Neural progenitor cell (in vitro differentiated cells): ENCODE data around the gene PHLPP1. TPM values are rescaled to one million over a fixed set of nuclear protein-coding genes. Genes with fewer than 3 reads are reported as not detected.
A peak's percentile ranks its signal among the peaks of the same experiment; 100 is the strongest.

Experiments
- DNase-seq: peaks from one replicate; pipeline ENCODE4 v3.0.0-alpha.2; 2016; ENCODE audit warnings: low spot score
- H2AFZ ChIP-seq: fragments of 200-600 bp; sonication (generic); replicated peaks from 2 replicates; pipeline ENCODE4 v1.6.1; 2016; ENCODE audit warnings: antibody characterized with exemption
- H3F3A ChIP-seq: fragments of 200-600 bp; sonication (generic); 2 replicates; pipeline ENCODE4 v1.6.1; 2016; ENCODE audit warnings: antibody characterized with exemption, low read depth
- H3K27ac ChIP-seq: fragments of 200-600 bp; sonication (generic); 2 replicates; pipeline ENCODE4 v1.5.1; 2016; ENCODE audit warnings: mild to moderate bottlenecking
- H3K27me3 ChIP-seq: fragments of 200-600 bp; sonication (generic); 2 replicates; pipeline ENCODE4 v1.6.1; 2016; ENCODE audit warnings: mild to moderate bottlenecking, moderate library complexity
- H3K36me3 ChIP-seq: fragments of 200-600 bp; sonication (generic); 2 replicates; pipeline ENCODE4 v1.5.1; 2016
- H3K4me1 ChIP-seq: fragments of 200-600 bp; sonication (generic); 2 replicates; pipeline ENCODE4 v1.6.1; 2016; ENCODE audit warnings: mixed run types
- H3K4me2 ChIP-seq: fragments of 200-600 bp; sonication (generic); 2 replicates; pipeline ENCODE4 v1.6.1; 2016
- H3K4me3 ChIP-seq: fragments of 200-600 bp; sonication (generic); 2 replicates; pipeline ENCODE4 v1.5.1; 2016
- H3K79me2 ChIP-seq: fragments of 200-600 bp; sonication (generic); 2 replicates; pipeline ENCODE4 v1.6.1; 2016; ENCODE audit warnings: low read depth
- H3K9ac ChIP-seq: fragments of 200-600 bp; sonication (generic); 2 replicates; pipeline ENCODE4 v1.6.1; 2016
- H3K9me3 ChIP-seq: fragments of 200-600 bp; sonication (generic); 2 replicates; pipeline ENCODE4 v1.5.1; 2016; ENCODE audit warnings: low read depth
- H4K20me1 ChIP-seq: fragments of 200-600 bp; sonication (generic); 2 replicates; pipeline ENCODE4 v1.6.1; 2016; ENCODE audit warnings: low read depth
- H3K27ac Mint-ChIP-seq: 3 replicates; pipeline ENCODE4 v1.8.0; 2021; ENCODE audit warnings: mixed read lengths
- H3K27me3 Mint-ChIP-seq: 2 replicates; pipeline ENCODE4 v1.8.0; 2022; ENCODE audit warnings: low read depth, mild to moderate bottlenecking, inconsistent platforms, moderate library complexity, mixed read lengths; ENCODE audit not compliant: insufficient read depth
- H3K36me3 Mint-ChIP-seq: 3 replicates; pipeline ENCODE4 v1.8.0; 2021; ENCODE audit warnings: mixed read lengths
- H3K4me1 Mint-ChIP-seq: 3 replicates; pipeline ENCODE4 v1.8.0; 2021; ENCODE audit warnings: mixed read lengths
- H3K4me3 Mint-ChIP-seq: 3 replicates; pipeline ENCODE4 v1.8.0; 2021; ENCODE audit warnings: mild to moderate bottlenecking, moderate library complexity, mixed read lengths
- H3K9me3 Mint-ChIP-seq: 3 replicates; pipeline ENCODE4 v1.8.0; 2020; ENCODE audit warnings: mixed read lengths
- EZH2 ChIP-seq: fragments of 200-600 bp; sonication (generic); IDR thresholded peaks from 2 replicates; pipeline ENCODE4 v1.6.1; 2017; ENCODE audit warnings: antibody characterized with exemption, mild to moderate bottlenecking, moderate library complexity
- EZH2phosphoT487 ChIP-seq: fragments of 200-600 bp; sonication (generic); IDR thresholded peaks from 2 replicates; pipeline ENCODE4 v1.6.1; 2017; ENCODE audit warnings: antibody characterized with exemption
- total RNA-seq: library from RNA; depleted of rRNA; stranded (reverse); fragments of >200 nt; gene quantifications from 2 replicates; pipeline ENCODE4 v1.2.3, GENCODE V29; 2015; ENCODE audit warnings: low replicate concordance
- TF ChIP-seq, protein P1 (sequence below): fragments of 200-600 bp; sonication (generic); IDR thresholded peaks from 2 replicates; pipeline ENCODE4 v1.5.1; 2017; ENCODE audit warnings: antibody characterized with exemption, mild to moderate bottlenecking

PHLPP1 gene
- total RNA-seq, 1 donor from 2014 or later = 20.8 TPM

DNA sequence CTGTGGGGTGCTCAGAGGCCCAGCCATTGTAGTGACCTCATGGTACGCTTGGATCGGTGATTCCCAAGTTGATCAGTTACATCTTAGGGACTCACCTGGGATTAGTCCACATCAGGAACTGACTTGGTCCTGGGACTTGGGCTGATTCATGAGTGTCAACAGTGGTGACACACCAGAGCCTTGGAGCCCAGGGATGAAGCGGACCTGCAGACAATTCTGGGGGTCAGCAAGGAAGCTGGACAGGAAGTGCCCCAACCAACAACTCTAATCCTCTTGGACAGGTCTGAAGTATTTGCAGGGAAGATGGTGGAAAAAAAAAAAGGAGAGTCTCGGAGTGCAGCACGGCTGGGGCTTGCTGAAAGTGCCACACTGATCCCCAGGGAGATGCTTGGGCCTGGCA, 288.6 kb downstream of the PHLPP1 start:
- H3K4me3 ChIP-seq = no peak overlapping the region
- H3K4me3 Mint-ChIP-seq = no peak overlapping the region
- no peak overlapping the region for H3K4me2 ChIP-seq
- TF ChIP-seq, protein P1, sequence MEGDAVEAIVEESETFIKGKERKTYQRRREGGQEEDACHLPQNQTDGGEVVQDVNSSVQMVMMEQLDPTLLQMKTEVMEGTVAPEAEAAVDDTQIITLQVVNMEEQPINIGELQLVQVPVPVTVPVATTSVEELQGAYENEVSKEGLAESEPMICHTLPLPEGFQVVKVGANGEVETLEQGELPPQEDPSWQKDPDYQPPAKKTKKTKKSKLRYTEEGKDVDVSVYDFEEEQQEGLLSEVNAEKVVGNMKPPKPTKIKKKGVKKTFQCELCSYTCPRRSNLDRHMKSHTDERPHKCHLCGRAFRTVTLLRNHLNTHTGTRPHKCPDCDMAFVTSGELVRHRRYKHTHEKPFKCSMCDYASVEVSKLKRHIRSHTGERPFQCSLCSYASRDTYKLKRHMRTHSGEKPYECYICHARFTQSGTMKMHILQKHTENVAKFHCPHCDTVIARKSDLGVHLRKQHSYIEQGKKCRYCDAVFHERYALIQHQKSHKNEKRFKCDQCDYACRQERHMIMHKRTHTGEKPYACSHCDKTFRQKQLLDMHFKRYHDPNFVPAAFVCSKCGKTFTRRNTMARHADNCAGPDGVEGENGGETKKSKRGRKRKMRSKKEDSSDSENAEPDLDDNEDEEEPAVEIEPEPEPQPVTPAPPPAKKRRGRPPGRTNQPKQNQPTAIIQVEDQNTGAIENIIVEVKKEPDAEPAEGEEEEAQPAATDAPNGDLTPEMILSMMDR = no peak
- TF ChIP-seq EZH2phosphoT487 (no peak), EZH2 (no peak)
- H3K4me1 Mint-ChIP-seq = no peaks in the 10 kb centered on the region
- no peaks in the 10 kb centered on the region for H3K9me3 Mint-ChIP-seq
- H3K27me3 ChIP-seq = no peaks in the 10 kb centered on the region
- H3K36me3 Mint-ChIP-seq = no peaks in the 10 kb centered on the region
- H3K36me3 ChIP-seq = no peaks in the 10 kb centered on the region
- DNase-seq = no peak
- no peaks in the 10 kb centered on the region for H3K9me3 ChIP-seq
- no peaks in the 10 kb centered on the region for H3F3A ChIP-seq
- no peak overlapping the region for H2AFZ ChIP-seq
- H3K27ac ChIP-seq = no peak overlapping the region
- no peaks in the 10 kb centered on the region for H3K79me2 ChIP-seq
- no peak overlapping the region for H3K27ac Mint-ChIP-seq
- H3K9ac ChIP-seq = no peak overlapping the region
- H3K4me1 ChIP-seq = no peaks in the 10 kb centered on the region
- H4K20me1 ChIP-seq = no peaks in the 10 kb centered on the region
- peaks cover 5% of the 10 kb centered on the region for H3K27me3 Mint-ChIP-seq

DNA sequence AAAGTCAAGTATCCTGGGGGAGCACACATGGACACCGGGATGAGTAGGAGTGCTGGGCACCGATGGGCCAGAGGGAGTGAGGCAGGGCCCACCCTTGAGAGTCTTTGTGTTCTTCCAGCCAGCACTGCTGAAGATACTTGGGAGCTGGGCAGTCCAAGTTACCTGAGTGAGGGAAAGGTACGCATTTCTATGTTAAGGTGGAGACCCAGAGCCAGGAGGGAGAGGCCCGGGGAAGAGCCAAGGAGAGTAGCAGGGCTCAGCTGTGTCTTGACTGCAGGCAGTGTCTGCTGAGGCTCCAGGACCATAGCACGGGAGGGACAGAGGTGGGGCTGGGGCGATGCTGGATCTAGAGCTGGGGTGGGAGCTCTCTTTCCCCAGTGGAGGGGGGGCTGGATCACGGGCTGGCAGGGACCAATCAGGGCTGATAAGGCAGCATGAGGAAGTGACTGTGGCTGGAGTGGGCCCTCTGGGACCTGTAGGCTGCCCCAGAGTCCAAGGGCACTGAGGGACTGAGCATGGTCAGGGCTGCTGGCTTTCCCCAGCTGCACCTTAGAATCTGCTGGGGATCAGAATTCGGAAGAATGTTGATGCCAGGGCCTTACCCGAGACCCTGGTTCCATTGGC, 289.2 kb downstream of the PHLPP1 start:
- Histone ChIP-seq H3F3A (no peaks in the 10 kb centered on the region), H3K4me3 (no peak overlapping the region), H3K27me3 (no peaks in the 10 kb centered on the region), H3K4me1 (no peaks in the 10 kb centered on the region), H3K9me3 (no peaks in the 10 kb centered on the region), H3K4me2 (no peak overlapping the region), H3K27ac (no peak overlapping the region), H2AFZ (no peak overlapping the region), H4K20me1 (no peaks in the 10 kb centered on the region), H3K36me3 (no peaks in the 10 kb centered on the region), H3K9ac (no peak overlapping the region), H3K79me2 (no peaks in the 10 kb centered on the region)
- Mint-ChIP-seq H3K4me3 (peak overlapping the region; percentile 16), H3K9me3 (no peaks in the 10 kb centered on the region), H3K4me1 (no peaks in the 10 kb centered on the region), H3K36me3 (no peaks in the 10 kb centered on the region), H3K27ac (peak overlapping the region; percentile 59), H3K27me3 (peaks cover 5% of the 10 kb centered on the region)
- no peak for TF ChIP-seq EZH2phosphoT487
- DNase-seq = no peak

DNA sequence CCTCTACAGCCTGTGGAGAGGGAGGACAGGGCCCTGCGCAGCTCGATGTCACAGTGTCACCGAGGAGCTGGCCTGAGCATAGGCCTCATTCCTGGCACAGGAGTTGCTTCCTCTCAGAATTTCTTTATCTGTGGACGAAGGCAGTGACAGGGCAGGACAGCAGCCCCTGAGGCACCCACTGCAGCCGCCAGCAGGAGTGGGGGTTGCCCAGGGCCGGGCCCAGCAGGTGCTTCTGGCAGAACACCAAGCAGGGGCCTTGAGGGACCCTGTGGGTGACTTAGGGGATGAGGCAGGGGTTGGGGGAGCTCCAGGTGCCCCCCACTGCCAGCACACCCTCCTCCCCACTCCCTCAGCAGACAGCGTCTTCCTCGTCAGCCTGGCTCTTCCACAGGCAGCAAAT, 290.0 kb downstream of the PHLPP1 start:
- Mint-ChIP-seq H3K9me3 (no peaks in the 10 kb centered on the region), H3K27ac (no peak overlapping the region), H3K4me1 (no peaks in the 10 kb centered on the region), H3K36me3 (no peaks in the 10 kb centered on the region), H3K27me3 (peaks cover 5% of the 10 kb centered on the region), H3K4me3 (peak overlapping the region; percentile 38)
- Histone ChIP-seq H4K20me1 (no peaks in the 10 kb centered on the region), H3K4me3 (no peak overlapping the region), H3K9me3 (no peaks in the 10 kb centered on the region), H3K4me1 (no peaks in the 10 kb centered on the region), H3K36me3 (no peaks in the 10 kb centered on the region), H2AFZ (no peak overlapping the region), H3K27ac (no peak overlapping the region), H3K27me3 (no peaks in the 10 kb centered on the region), H3K4me2 (no peak overlapping the region), H3K79me2 (no peaks in the 10 kb centered on the region), H3F3A (no peaks in the 10 kb centered on the region), H3K9ac (no peak overlapping the region)
- no peak for DNase-seq
- TF ChIP-seq EZH2 (no peak), EZH2phosphoT487 (no peak)
- TF ChIP-seq, protein P1 = no peak

DNA sequence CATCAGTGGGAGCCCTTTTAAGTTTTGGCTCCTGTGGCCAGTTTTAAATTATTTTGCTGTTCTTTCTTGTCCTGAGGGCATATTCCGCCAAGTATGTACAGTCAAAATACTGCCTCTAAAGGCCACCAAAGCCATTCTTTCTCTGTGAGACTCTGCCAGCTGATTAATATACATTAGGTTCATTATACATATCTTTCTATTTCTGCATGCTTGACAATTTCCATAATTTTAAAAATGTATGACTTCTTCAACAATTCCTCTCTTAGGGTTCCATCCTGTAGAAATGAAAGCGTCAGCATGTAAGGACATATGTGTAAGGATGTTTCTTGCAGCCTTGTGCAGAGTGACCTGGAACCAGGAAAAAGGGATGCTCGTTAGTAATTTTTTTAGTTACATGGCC, 291.9 kb downstream of the PHLPP1 start:
- no peak overlapping the region for H3K9ac ChIP-seq
- no peak overlapping the region for H2AFZ ChIP-seq
- H3K4me1 ChIP-seq = no peaks in the 10 kb centered on the region
- H3K27me3 ChIP-seq = no peaks in the 10 kb centered on the region
- TF ChIP-seq EZH2 (no peak), EZH2phosphoT487 (no peak)
- TF ChIP-seq, protein P1 = no peak
- Mint-ChIP-seq H3K36me3 (no peaks in the 10 kb centered on the region), H3K27ac (no peak overlapping the region), H3K4me3 (no peak overlapping the region), H3K9me3 (no peaks in the 10 kb centered on the region), H3K4me1 (no peaks in the 10 kb centered on the region), H3K27me3 (peaks cover 5% of the 10 kb centered on the region)
- H3F3A ChIP-seq = no peaks in the 10 kb centered on the region
- no peak overlapping the region for H3K27ac ChIP-seq
- no peaks in the 10 kb centered on the region for H3K36me3 ChIP-seq
- no peak for DNase-seq
- H3K79me2 ChIP-seq = no peaks in the 10 kb centered on the region
- no peak overlapping the region for H3K4me2 ChIP-seq
- H4K20me1 ChIP-seq = no peaks in the 10 kb centered on the region
- H3K9me3 ChIP-seq = no peaks in the 10 kb centered on the region
- H3K4me3 ChIP-seq = no peak overlapping the region
